SK-N-MC (cell line): ENCODE data around the gene APOL2.

Experiments used
- EZH2 ChIP-seq: fragments of 200-600 bp; sonication (generic); IDR thresholded peaks from one replicate; pipeline ENCODE4 v1.6.1; 2017; ENCODE audit warnings: antibody characterized with exemption
- FOXP2 ChIP-seq: optimal IDR thresholded peaks from 2 replicates; pipeline ENCODE3; 2011; ENCODE audit warnings: mild to moderate bottlenecking, moderate library complexity; ENCODE audit not compliant: insufficient read depth; ENCODE audit errors: extremely low read length, control extremely low read depth
- POLR2AphosphoS5 ChIP-seq: IDR thresholded peaks from 2 replicates; pipeline ENCODE4 v1.6.1; 2012; ENCODE audit warnings: mild to moderate bottlenecking, low read depth, low read length, borderline replicate concordance

GRCh38 chr22:36198536-36198935 lies 40.8 kb downstream of the APOL2 start:
- no peak for TF ChIP-seq POLR2AphosphoS5
- TF ChIP-seq EZH2, result no peak
- no peak for TF ChIP-seq FOXP2
